Measurements from ENCODE around the gene DNAJC15.

The DNAJC15 gene

GRCh38 chr13:42976066-42976465 lies 47.3 kb upstream of the DNAJC15 start:
- Histone ChIP-seq H3K36me3 (ENCODE audit: control insufficient read depth in 2 of 2, insufficient read depth in 1 of 2, low read length in 2 of 2) (no peaks in the 10 kb centered on the region), H3K9me3 (ENCODE audit: control insufficient read depth, insufficient read depth, low read depth, low read length) (no peaks in the 10 kb centered on the region), H3K27ac (ENCODE audit: extremely low read depth, low read depth, low read length) (no peak overlapping the region), H3K4me3 (ENCODE audit: low read depth, low read length) (no peak overlapping the region), H3K4me1 (ENCODE audit: control insufficient read depth, insufficient read depth, low read length) (no peaks in the 10 kb centered on the region)
- no peak for TF ChIP-seq ZNF121 (tag by site-specific recombination; IDR thresholded peaks at IDR 0.05)
- no peak for TF ChIP-seq ZSCAN18 (tag by site-specific recombination; IDR thresholded peaks at IDR 0.05)
- no peak for TF ChIP-seq ZNF138 (tag by site-specific recombination; IDR thresholded peaks at IDR 0.05; ENCODE audit: borderline replicate concordance)
- TF ChIP-seq ZNF596 (tag by site-specific recombination; IDR thresholded peaks at IDR 0.05): no peak
- no peak for TF ChIP-seq ZBTB11 (tag by site-specific recombination; conservative IDR thresholded peaks at IDR 0.05; ENCODE audit: low read depth)
- ChIA-PET CTCF (no interaction called here), POLR2A (no interaction called here)

GRCh38 chr13:42977219-42977659 lies 46.1 kb upstream of the DNAJC15 start:
- CTCF ChIA-PET: no interaction called here
- H3K36me3 ChIP-seq (ENCODE audit: control insufficient read depth in 2 of 2, insufficient read depth in 1 of 2, low read length in 2 of 2): no peaks in the 10 kb centered on the region
- no peak overlapping the region for H3K4me3 ChIP-seq (ENCODE audit: low read depth, low read length)
- no peaks in the 10 kb centered on the region for H3K4me1 ChIP-seq (ENCODE audit: control insufficient read depth, insufficient read depth, low read length)
- POLR2A ChIA-PET: no interaction called here
- H3K27ac ChIP-seq (ENCODE audit: extremely low read depth, low read depth, low read length): no peak overlapping the region
- H3K9me3 ChIP-seq (ENCODE audit: control insufficient read depth, insufficient read depth, low read depth, low read length): no peaks in the 10 kb centered on the region
- TF ChIP-seq ZNF266 (tag by site-specific recombination; IDR thresholded peaks at IDR 0.05; ENCODE audit: low read depth) (no peak), ZNF2 (tag by site-specific recombination; IDR thresholded peaks at IDR 0.05) (no peak), PBX3 (CRISPR knock-in tag; IDR thresholded peaks at IDR 0.05) (no peak), ZNF654 (tag by site-specific recombination; IDR thresholded peaks at IDR 0.05; ENCODE audit: low read depth) (no peak), ZNF148 (tag by site-specific recombination; IDR thresholded peaks at IDR 0.05; ENCODE audit: borderline replicate concordance) (no peak), ZFP37 (tag by site-specific recombination; IDR thresholded peaks at IDR 0.05) (no peak), ZNF324 (tag by site-specific recombination; IDR thresholded peaks at IDR 0.05) (no peak)

GRCh38 chr13:42981317-42981716 lies 42.1 kb upstream of the DNAJC15 start:
- H3K27ac ChIP-seq (ENCODE audit: extremely low read depth, low read depth, low read length): no peak overlapping the region
- no peaks in the 10 kb centered on the region for H3K36me3 ChIP-seq (ENCODE audit: control insufficient read depth in 2 of 2, insufficient read depth in 1 of 2, low read length in 2 of 2)
- ChIA-PET CTCF (interaction anchor here (3.6 kb wide), 1 partner anchor 12 kb away, joined by 16 read pairs; no protein-coding TSS in a partner anchor), POLR2A (no interaction called here)
- no peak overlapping the region for H3K4me3 ChIP-seq (ENCODE audit: low read depth, low read length)
- H3K4me1 ChIP-seq (ENCODE audit: control insufficient read depth, insufficient read depth, low read length): no peaks in the 10 kb centered on the region
- no peaks in the 10 kb centered on the region for H3K9me3 ChIP-seq (ENCODE audit: control insufficient read depth, insufficient read depth, low read depth, low read length)
- no peak for TF ChIP-seq TRIM28 (IDR thresholded peaks at IDR 0.05; ENCODE audit: borderline replicate concordance, low read length)
- no peak for TF ChIP-seq INSM2 (tag by site-specific recombination; IDR thresholded peaks at IDR 0.05)
- TF ChIP-seq ZNF488 (tag by site-specific recombination; IDR thresholded peaks at IDR 0.05): no peak
- TF ChIP-seq ZNF404 (tag by site-specific recombination; IDR thresholded peaks at IDR 0.05): no peak
- no peak for TF ChIP-seq ZNF398 (tag by site-specific recombination; IDR thresholded peaks at IDR 0.05)
- no peak for TF ChIP-seq KLF10 (tag by site-specific recombination; IDR thresholded peaks at IDR 0.05)
- TF ChIP-seq ZNF169 (tag by site-specific recombination; IDR thresholded peaks at IDR 0.05): no peak

All from HEK293 (cell line).